RWPE2 (cell line): ENCODE measurements around the gene EXT2.
A peak's percentile ranks its signal among the peaks of the same experiment; 100 is the strongest.

ENCODE experiments used
- ATAC-seq: fragments of 200-7000 bp; cut with Tn5 transposase; 3 replicates; pipeline ENCODE4 v1.9.1; 2021; ENCODE audit warnings: low read depth
- DNase-seq: peaks from one replicate; pipeline ENCODE4 v3.0.0-alpha.2; 2020; ENCODE audit warnings: low spot score
- H3K27ac ChIP-seq: fragments of 450-650 bp; 2 replicates; pipeline ENCODE4 v1.5.1; 2017; ENCODE audit warnings: mild to moderate bottlenecking; ENCODE audit not compliant: poor library complexity, severe bottlenecking
- H3K27me3 ChIP-seq: fragments of 250-450 bp; sonication (Bioruptor Pico); 2 replicates; pipeline ENCODE4 v1.5.1; 2021; ENCODE audit warnings: mild to moderate bottlenecking, moderate library complexity; ENCODE audit not compliant: insufficient read depth, poor library complexity, severe bottlenecking
- H3K36me3 ChIP-seq: fragments of 250-450 bp; sonication (Bioruptor Pico); 2 replicates; pipeline ENCODE4 v1.5.1; 2020; ENCODE audit warnings: low read depth, mild to moderate bottlenecking, moderate library complexity
- H3K4me1 ChIP-seq: fragments of 250-450 bp; sonication (Bioruptor Pico); 2 replicates; pipeline ENCODE4 v1.5.1; 2021; ENCODE audit warnings: mild to moderate bottlenecking, moderate library complexity; ENCODE audit not compliant: insufficient read depth, poor library complexity, severe bottlenecking
- H3K4me3 ChIP-seq: fragments of 250-450 bp; sonication (Bioruptor Pico); 2 replicates; pipeline ENCODE4 v1.5.1; 2021; ENCODE audit warnings: mild to moderate bottlenecking, moderate library complexity; ENCODE audit not compliant: severe bottlenecking
- H3K9me3 ChIP-seq: fragments of 250-450 bp; sonication (Bioruptor Pico); 2 replicates; pipeline ENCODE4 v1.5.1; 2021; ENCODE audit warnings: mild to moderate bottlenecking, moderate library complexity; ENCODE audit not compliant: severe bottlenecking
- TF ChIP-seq, protein P1 (sequence below): fragments of 450-650 bp; IDR thresholded peaks from one replicate; pipeline ENCODE4 v1.5.1; 2017; ENCODE audit warnings: mild to moderate bottlenecking, moderate library complexity; ENCODE audit not compliant: poor library complexity, severe bottlenecking

Gene EXT2

GRCh38 chr11:44065841-44066731 is 29.4 kb upstream of the EXT2 start, which contains the start of gene ACCS:
Gene ACCS, plus strand, starts transcription at chr11:44066270. Its CDS starts 1,358 bp downstream, at chr11:44067628.
- Histone ChIP-seq H3K36me3 (no peaks in the 10 kb centered on the region), H3K27me3 (no peaks in the 10 kb centered on the region), H3K4me3 (peak within 1 kb of the TSS; percentile 46), H3K27ac (peak within 1 kb of the TSS; percentile 51), H3K9me3 (no peaks in the 10 kb centered on the region), H3K4me1 (peaks cover 5% of the 10 kb centered on the region)
- DNase-seq (peak; percentile 75), ATAC-seq (peak; percentile 85)
- TF ChIP-seq, protein P1, sequence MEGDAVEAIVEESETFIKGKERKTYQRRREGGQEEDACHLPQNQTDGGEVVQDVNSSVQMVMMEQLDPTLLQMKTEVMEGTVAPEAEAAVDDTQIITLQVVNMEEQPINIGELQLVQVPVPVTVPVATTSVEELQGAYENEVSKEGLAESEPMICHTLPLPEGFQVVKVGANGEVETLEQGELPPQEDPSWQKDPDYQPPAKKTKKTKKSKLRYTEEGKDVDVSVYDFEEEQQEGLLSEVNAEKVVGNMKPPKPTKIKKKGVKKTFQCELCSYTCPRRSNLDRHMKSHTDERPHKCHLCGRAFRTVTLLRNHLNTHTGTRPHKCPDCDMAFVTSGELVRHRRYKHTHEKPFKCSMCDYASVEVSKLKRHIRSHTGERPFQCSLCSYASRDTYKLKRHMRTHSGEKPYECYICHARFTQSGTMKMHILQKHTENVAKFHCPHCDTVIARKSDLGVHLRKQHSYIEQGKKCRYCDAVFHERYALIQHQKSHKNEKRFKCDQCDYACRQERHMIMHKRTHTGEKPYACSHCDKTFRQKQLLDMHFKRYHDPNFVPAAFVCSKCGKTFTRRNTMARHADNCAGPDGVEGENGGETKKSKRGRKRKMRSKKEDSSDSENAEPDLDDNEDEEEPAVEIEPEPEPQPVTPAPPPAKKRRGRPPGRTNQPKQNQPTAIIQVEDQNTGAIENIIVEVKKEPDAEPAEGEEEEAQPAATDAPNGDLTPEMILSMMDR: peak; percentile 77

DNA sequence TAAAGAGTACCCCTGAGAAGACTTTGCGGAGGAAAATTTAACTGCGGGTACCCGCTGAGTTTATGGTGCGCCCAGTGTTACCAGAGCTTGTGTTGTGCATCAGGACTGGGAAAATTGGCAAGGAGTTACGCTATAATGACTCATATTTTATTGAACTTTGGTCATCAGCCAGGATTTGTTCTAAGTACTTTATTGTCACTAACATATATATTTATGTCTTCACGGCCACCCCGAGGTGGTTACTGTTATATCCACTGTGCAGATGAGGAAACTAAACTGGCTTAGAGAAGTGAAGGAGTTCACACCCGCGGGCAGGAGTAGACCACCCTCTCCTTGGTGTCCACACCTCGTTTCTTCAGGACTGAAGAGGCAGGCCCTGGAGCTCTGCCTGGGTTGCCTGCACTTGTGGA is 28.7 kb upstream of the EXT2 start:
- TF ChIP-seq, protein P1: no peak
- peak overlapping the region; percentile 51 for H3K27ac ChIP-seq
- no peaks in the 10 kb centered on the region for H3K27me3 ChIP-seq
- peak; percentile 0 for DNase-seq
- peak overlapping the region; percentile 46 for H3K4me3 ChIP-seq
- H3K4me1 ChIP-seq: peaks cover 5% of the 10 kb centered on the region
- ATAC-seq: peak; percentile 61
- H3K9me3 ChIP-seq: no peaks in the 10 kb centered on the region
- H3K36me3 ChIP-seq: no peaks in the 10 kb centered on the region

- TF ChIP-seq, protein P1: no peak
- Histone ChIP-seq H3K36me3 (no peaks in the 10 kb centered on the region), H3K4me3 (no peak overlapping the region), H3K9me3 (no peaks in the 10 kb centered on the region), H3K4me1 (peaks cover 5% of the 10 kb centered on the region), H3K27ac (no peak overlapping the region), H3K27me3 (no peaks in the 10 kb centered on the region)
- DNase-seq (no peak), ATAC-seq (no peak)
These were observed 28.2 kb upstream of the EXT2 start for GRCh38 chr11:44067266-44067665.

GRCh38 chr11:44068180-44068579 is 27.3 kb upstream of the EXT2 start:
- Histone ChIP-seq H3K27me3 (no peaks in the 10 kb centered on the region), H3K9me3 (no peaks in the 10 kb centered on the region), H3K36me3 (no peaks in the 10 kb centered on the region), H3K4me1 (peaks cover 5% of the 10 kb centered on the region), H3K4me3 (no peak overlapping the region), H3K27ac (no peak overlapping the region)
- ATAC-seq: no peak
- TF ChIP-seq, protein P1: no peak
- DNase-seq: no peak

DNA sequence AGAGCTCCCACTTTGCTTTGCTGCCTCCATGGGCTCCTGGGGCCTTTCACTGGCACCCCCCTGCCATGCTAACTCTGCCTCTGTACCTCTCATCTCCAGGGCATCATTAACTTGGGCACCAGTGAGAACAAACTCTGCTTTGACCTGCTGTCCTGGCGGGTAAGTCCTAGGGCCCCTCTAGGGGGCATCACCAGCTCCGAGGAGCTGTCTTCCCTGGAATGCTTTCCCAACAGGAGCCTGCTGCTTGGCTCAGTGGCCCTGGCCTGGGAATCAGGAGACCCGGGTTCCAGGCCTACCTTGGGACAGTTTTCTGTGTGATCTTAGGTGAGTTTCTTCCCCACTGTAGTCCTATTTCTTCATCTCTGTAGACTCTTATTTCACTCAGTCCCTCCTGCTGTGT is 24.3 kb upstream of the EXT2 start:
- DNase-seq: no peak
- TF ChIP-seq, protein P1: no peak
- Histone ChIP-seq H3K9me3 (no peaks in the 10 kb centered on the region), H3K27me3 (no peaks in the 10 kb centered on the region), H3K4me3 (no peak overlapping the region), H3K27ac (no peak overlapping the region), H3K36me3 (no peaks in the 10 kb centered on the region), H3K4me1 (peaks cover 5% of the 10 kb centered on the region)
- no peak for ATAC-seq
